ENCODE measurements around the gene CCDC50. TPM values are rescaled to one million over a fixed set of nuclear protein-coding genes. Genes with fewer than 3 reads are reported as not detected.
A peak's percentile ranks its signal among the peaks of the same experiment; 100 is the strongest.

CCDC50 gene
- total RNA-seq, 1 donor from 2014 or later, result 57.7 TPM

- TF ChIP-seq, protein P1, sequence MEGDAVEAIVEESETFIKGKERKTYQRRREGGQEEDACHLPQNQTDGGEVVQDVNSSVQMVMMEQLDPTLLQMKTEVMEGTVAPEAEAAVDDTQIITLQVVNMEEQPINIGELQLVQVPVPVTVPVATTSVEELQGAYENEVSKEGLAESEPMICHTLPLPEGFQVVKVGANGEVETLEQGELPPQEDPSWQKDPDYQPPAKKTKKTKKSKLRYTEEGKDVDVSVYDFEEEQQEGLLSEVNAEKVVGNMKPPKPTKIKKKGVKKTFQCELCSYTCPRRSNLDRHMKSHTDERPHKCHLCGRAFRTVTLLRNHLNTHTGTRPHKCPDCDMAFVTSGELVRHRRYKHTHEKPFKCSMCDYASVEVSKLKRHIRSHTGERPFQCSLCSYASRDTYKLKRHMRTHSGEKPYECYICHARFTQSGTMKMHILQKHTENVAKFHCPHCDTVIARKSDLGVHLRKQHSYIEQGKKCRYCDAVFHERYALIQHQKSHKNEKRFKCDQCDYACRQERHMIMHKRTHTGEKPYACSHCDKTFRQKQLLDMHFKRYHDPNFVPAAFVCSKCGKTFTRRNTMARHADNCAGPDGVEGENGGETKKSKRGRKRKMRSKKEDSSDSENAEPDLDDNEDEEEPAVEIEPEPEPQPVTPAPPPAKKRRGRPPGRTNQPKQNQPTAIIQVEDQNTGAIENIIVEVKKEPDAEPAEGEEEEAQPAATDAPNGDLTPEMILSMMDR (IDR thresholded peaks at IDR 0.05; ENCODE audit: insufficient read depth, low read length, severe bottlenecking), result no peak
- H3K27me3 ChIP-seq (ENCODE audit: control insufficient read depth, insufficient read depth, low read length), result no peaks in the 10 kb centered on the region
- H3K4me3 ChIP-seq (ENCODE audit: low read depth, low read length), result no peak overlapping the region
- no peak for DNase-seq (ENCODE audit: low read depth)
- H3K36me3 ChIP-seq (ENCODE audit: control insufficient read depth, insufficient read depth, low read length), result no peaks in the 10 kb centered on the region
- no peak for FAIRE-seq
These were observed 13.9 kb downstream of the CCDC50 start for GRCh38 chr3:191343115-191343514.

GRCh38 chr3:191343913-191344312 lies 14.7 kb downstream of the CCDC50 start:
- no peak for FAIRE-seq

DNA sequence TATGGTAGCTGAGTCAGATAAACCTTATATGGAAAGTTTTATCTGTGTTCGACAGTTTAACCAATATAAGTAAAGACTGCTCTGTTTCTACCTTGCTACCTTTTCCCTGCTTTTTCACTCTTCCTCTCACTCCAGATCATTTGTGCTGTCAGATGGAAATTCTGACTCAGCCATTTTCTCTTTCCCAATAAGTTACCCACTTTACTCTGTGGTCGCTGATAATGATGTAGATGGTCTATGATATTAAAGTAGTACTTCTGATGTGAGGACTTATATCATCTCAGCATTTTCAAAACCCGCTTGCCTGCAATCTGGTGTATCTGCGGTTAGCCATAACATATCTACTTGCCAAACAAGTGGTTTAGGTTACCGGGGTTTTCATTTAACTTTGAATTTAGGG lies 16.1 kb downstream of the CCDC50 start:
- Histone ChIP-seq H3K36me3 (ENCODE audit: control insufficient read depth, insufficient read depth, low read length) (no peaks in the 10 kb centered on the region), H3K4me3 (ENCODE audit: low read depth, low read length) (no peak overlapping the region), H3K27me3 (ENCODE audit: control insufficient read depth, insufficient read depth, low read length) (no peaks in the 10 kb centered on the region)
- DNase-seq (ENCODE audit: low read depth), result no peak
- no peak for FAIRE-seq
- TF ChIP-seq, protein P1 (IDR thresholded peaks at IDR 0.05; ENCODE audit: insufficient read depth, low read length, severe bottlenecking), result no peak

More at GRCh38 chr3:191343913-191344312, 14.7 kb downstream of the CCDC50 start:
- H3K4me3 ChIP-seq (ENCODE audit: low read depth, low read length), result no peak overlapping the region
- TF ChIP-seq, protein P1 (IDR thresholded peaks at IDR 0.05; ENCODE audit: insufficient read depth, low read length, severe bottlenecking), result no peak
- H3K36me3 ChIP-seq (ENCODE audit: control insufficient read depth, insufficient read depth, low read length), result no peaks in the 10 kb centered on the region
- H3K27me3 ChIP-seq (ENCODE audit: control insufficient read depth, insufficient read depth, low read length), result no peaks in the 10 kb centered on the region
- no peak for DNase-seq (ENCODE audit: low read depth)

DNA sequence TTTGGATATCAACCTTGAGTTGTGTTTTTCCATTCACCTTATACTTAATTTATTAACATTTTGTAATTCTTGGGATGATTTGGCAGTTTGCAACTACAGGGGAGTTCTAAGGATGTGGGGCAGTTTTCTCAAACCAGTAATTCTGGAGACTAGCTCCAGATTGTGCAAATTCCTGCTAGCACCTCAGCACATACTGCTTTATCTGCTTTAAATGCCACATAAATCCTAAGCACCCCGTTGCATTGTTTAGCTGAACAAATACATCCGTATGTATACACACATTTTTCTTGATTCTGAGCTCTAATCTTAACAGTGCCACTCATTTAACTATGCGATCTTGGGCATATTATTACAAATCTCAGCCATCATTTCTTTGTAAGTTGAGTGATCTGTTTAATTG lies 18.0 kb downstream of the CCDC50 start:
- no peak for FAIRE-seq
- H3K36me3 ChIP-seq (ENCODE audit: control insufficient read depth, insufficient read depth, low read length), result no peaks in the 10 kb centered on the region
- H3K4me3 ChIP-seq (ENCODE audit: low read depth, low read length), result no peak overlapping the region
- TF ChIP-seq, protein P1 (IDR thresholded peaks at IDR 0.05; ENCODE audit: insufficient read depth, low read length, severe bottlenecking), result no peak
- no peaks in the 10 kb centered on the region for H3K27me3 ChIP-seq (ENCODE audit: control insufficient read depth, insufficient read depth, low read length)
- DNase-seq (ENCODE audit: low read depth), result no peak

DNA sequence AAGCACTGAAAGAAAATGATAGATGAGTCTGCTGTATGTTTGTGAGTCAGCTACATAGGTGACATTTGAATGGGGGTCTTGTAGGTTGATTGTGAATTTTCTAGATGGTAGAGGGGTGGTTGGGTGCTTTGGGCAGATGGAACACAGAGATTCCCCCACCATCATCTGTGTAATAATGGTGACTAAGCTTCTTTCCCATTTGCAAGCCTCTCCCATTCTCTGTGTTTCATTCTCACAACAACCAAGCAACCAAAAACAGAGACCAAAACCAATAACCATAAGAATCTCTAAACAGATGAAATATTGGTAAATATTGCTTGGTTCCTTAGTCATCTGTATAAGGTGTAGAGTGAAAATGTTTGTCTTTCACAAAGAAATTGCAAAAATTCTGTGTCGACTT lies 18.9 kb downstream of the CCDC50 start:
- TF ChIP-seq, protein P1 (IDR thresholded peaks at IDR 0.05; ENCODE audit: insufficient read depth, low read length, severe bottlenecking), result no peak
- DNase-seq (ENCODE audit: low read depth), result no peak
- no peaks in the 10 kb centered on the region for H3K36me3 ChIP-seq (ENCODE audit: control insufficient read depth, insufficient read depth, low read length)
- no peak overlapping the region for H3K4me3 ChIP-seq (ENCODE audit: low read depth, low read length)
- no peak for FAIRE-seq
- H3K27me3 ChIP-seq (ENCODE audit: control insufficient read depth, insufficient read depth, low read length), result no peaks in the 10 kb centered on the region

DNA sequence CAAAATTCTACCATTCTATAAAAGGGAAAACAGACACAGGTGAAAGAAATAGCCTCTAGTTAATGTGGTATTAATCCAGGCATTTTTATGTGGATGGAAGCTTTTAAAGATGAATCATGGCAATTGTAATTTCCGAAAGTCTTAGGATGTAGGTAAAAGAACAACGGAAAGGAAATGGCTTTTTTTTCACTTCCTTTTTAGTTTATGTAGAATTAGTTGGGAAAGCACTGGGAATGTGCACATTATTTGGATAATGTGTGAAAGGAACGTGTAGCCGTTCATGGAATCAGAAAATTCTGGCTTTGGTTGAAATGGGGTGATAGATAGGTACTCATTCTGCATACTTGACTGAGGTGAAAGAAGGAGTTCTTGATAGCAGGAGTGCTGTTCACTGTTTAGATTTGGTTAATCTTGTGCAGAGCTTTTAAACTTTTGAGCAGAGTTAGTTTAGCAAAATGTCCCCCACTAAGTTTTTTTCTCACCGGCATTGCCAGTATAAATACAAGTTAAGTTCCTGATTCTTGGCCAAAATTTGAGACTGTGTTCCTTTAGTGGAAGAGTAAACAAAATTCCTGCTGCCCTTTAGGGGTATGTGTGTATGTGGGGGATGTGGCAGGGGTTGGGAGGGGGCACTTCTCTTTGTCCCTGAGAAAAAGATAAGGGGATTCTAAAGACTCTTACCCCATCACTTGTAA lies 21.3 kb downstream of the CCDC50 start:
- peak; percentile 35 for DNase-seq (ENCODE audit: low read depth)
- TF ChIP-seq, protein P1 (IDR thresholded peaks at IDR 0.05; ENCODE audit: insufficient read depth, low read length, severe bottlenecking), result no peak
- H3K4me3 ChIP-seq (ENCODE audit: low read depth, low read length), result no peak overlapping the region

More for the DNA sequence above, 21.3 kb downstream of the CCDC50 start:
- Histone ChIP-seq H3K36me3 (ENCODE audit: control insufficient read depth, insufficient read depth, low read length) (no peaks in the 10 kb centered on the region), H3K27me3 (ENCODE audit: control insufficient read depth, insufficient read depth, low read length) (no peaks in the 10 kb centered on the region)
- no peak for FAIRE-seq

All from bronchial epithelial cell (primary cell).